H7 (cell line): Measurements from ENCODE around the gene ANO8. TPM values are rescaled to one million over a fixed set of nuclear protein-coding genes. Genes with fewer than 3 reads are reported as not detected.

Experiments used
- DNase-seq: peaks from one replicate; pipeline ENCODE4 v3.0.0; 2012
- H3K27me3 ChIP-seq: 2 replicates; pipeline ENCODE4 v1.6.0; 2011; ENCODE audit warnings: mild to moderate bottlenecking, low read length; ENCODE audit not compliant: control insufficient read depth, insufficient read depth
- H3K36me3 ChIP-seq: replicated peaks from 2 replicates; pipeline ENCODE4 v1.5.1; 2011; ENCODE audit warnings: low read length; ENCODE audit not compliant: control insufficient read depth, insufficient read depth
- H3K4me3 ChIP-seq: 2 replicates; pipeline ENCODE4 v1.5.1; 2011; ENCODE audit warnings: low read depth, mild to moderate bottlenecking, control low read depth, low read length, moderate library complexity; ENCODE audit not compliant: insufficient read depth
- total RNA-seq: library from RNA; depleted of rRNA; stranded (reverse); fragments of >200 nt; shearing (Covaris generic); gene quantifications from 2 replicates; pipeline ENCODE4 v1.2.3, GENCODE V29; 2014

ANO8 gene
- total RNA-seq, 1 experiment from 2014 or later: 6.9 TPM

DNA sequence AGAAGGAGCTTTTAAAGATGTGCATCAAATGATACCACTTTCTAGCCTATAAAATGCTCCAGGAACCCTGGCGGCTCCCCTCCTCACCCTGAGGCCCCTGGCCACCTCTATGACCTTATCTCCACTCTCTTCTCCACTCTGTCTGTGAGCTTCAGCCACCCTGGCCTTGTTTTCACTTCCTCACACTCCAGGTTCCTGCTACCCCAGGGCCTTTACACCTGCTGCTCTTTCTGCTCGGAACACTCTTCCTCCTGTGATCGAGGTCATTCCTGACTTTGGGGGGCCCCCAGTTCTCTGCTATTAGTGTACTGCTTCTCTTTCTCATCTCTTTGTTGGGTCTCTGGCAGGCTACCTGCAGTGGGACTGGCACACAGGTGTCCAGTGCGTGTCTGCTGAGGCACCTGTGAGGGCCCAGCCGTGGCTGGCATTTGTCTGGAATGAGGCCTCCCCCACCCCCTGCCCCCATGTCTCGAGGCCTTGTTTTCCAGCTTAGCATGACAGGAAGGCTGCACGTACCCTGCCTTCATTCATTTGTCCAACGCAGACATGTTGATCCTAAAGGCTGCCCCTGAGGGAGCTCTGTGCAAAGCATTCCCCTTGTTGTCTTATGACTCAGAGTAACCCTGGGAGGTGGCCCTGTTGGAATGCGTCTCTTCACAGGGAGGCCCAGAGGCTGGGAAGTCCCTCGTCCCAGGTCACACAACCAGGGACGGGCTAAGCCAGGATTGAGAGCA is 23.0 kb downstream of the ANO8 start:
- DNase-seq: no peak
- Histone ChIP-seq H3K4me3 (no peak overlapping the region), H3K27me3 (no peaks in the 10 kb centered on the region), H3K36me3 (peaks cover 11% of the 10 kb centered on the region)

GRCh38 chr19:17309965-17310461 is 24.6 kb downstream of the ANO8 start:
- Histone ChIP-seq H3K4me3 (peak overlapping the region; percentile 96), H3K27me3 (no peaks in the 10 kb centered on the region), H3K36me3 (peaks cover 6% of the 10 kb centered on the region)
- no peak for DNase-seq

GRCh38 chr19:17309198-17309964 is 25.3 kb downstream of the ANO8 start, which contains the start of gene DDA1:
TSS of gene DDA1 (plus strand) at chr19:17309563. CDS start at chr19:17309655, 92 bp downstream.
- Histone ChIP-seq H3K36me3 (peaks cover 3% of the 10 kb centered on the region), H3K27me3 (no peaks in the 10 kb centered on the region), H3K4me3 (peak within 1 kb of the TSS; percentile 96)
- peak; percentile 99 for DNase-seq

GRCh38 chr19:17307876-17308377 is 26.7 kb downstream of the ANO8 start:
- Histone ChIP-seq H3K27me3 (no peaks in the 10 kb centered on the region), H3K36me3 (no peaks in the 10 kb centered on the region; the same call in 1 of the 2 replicates), H3K4me3 (no peak overlapping the region)
- no peak for DNase-seq

DNA sequence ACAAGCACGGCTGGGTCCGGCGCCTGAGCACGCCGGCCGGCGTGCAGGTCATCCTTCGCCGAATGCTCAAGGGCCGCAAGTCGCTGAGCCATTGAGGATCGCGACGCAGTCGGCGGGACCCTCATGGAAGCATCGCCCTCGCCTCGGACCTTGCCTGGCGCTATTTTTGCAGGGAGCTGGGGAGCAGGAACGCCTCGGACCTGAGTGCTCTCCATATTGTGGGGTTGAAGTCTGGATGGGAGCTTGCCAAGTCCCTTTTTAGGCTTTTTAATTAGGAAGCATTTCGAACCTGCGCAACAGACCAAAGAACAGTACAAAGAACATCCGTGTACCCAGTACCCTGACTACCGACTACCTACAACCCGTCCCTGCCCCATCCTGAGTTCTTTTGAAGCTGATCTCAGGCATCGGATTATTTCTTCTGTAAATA is 28.4 kb downstream of the ANO8 start:
- no peaks in the 10 kb centered on the region for H3K36me3 ChIP-seq
- H3K27me3 ChIP-seq: no peaks in the 10 kb centered on the region
- H3K4me3 ChIP-seq: peak overlapping the region; percentile 90
- no peak for DNase-seq

GRCh38 chr19:17305517-17306284 is 29.0 kb downstream of the ANO8 start, which contains the start of gene MRPL34:
TSS of gene MRPL34 (plus strand) at chr19:17305872. CDS start at chr19:17305893, 21 bp downstream.
- Histone ChIP-seq H3K36me3 (no peaks in the 10 kb centered on the region), H3K27me3 (no peaks in the 10 kb centered on the region)
- peak; percentile 94 for DNase-seq

DNA sequence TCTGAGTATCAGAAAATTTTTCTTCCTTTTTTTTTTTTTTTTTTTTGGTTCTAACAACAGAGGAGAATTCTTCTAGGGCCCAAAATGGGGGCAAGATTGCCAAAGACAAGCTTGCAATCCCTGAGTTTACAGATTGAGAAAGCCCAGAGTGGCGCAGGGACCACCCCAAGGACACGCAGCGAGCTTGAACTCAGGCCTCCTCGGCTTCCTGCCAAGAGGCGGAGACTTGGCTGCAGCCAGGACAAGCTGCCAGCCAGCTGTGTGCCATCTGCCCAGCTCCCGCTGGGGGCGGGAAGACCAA is 29.5 kb downstream of the ANO8 start:
- Histone ChIP-seq H3K36me3 (no peaks in the 10 kb centered on the region), H3K4me3 (0 out of 2 replicates have a peak overlapping the region, but pooled peaks have one; percentile 10), H3K27me3 (no peaks in the 10 kb centered on the region)
- no peak for DNase-seq

More at GRCh38 chr19:17305517-17306284, 29.0 kb downstream of the ANO8 start, which contains the start of gene MRPL34:
- H3K4me3 ChIP-seq: peak within 1 kb of the TSS; percentile 90

- Histone ChIP-seq H3K36me3 (no peaks in the 10 kb centered on the region), H3K4me3 (no peak overlapping the region), H3K27me3 (no peaks in the 10 kb centered on the region)
- no peak for DNase-seq
Measured at GRCh38 chr19:17304386-17305215, 30.1 kb downstream of the ANO8 start.

DNA sequence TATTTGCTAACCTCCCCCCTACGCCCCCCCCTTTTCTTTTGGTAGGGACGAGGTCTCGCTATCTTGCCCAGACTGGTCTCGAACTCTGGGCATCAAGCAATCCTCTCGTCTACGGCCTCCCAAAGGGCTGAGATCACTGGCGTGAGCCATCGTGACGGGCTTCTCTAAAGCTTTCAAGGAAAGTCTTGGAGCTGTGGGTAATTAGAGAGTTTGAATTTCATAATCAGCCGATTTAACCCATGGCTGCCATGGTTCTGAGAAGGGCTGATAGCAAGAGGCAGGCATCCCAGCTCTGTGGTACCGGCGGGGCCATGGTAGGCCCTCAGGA is 30.8 kb downstream of the ANO8 start:
- no peaks in the 10 kb centered on the region for H3K27me3 ChIP-seq
- DNase-seq: no peak
- H3K36me3 ChIP-seq: no peaks in the 10 kb centered on the region
- H3K4me3 ChIP-seq: no peak overlapping the region

DNA sequence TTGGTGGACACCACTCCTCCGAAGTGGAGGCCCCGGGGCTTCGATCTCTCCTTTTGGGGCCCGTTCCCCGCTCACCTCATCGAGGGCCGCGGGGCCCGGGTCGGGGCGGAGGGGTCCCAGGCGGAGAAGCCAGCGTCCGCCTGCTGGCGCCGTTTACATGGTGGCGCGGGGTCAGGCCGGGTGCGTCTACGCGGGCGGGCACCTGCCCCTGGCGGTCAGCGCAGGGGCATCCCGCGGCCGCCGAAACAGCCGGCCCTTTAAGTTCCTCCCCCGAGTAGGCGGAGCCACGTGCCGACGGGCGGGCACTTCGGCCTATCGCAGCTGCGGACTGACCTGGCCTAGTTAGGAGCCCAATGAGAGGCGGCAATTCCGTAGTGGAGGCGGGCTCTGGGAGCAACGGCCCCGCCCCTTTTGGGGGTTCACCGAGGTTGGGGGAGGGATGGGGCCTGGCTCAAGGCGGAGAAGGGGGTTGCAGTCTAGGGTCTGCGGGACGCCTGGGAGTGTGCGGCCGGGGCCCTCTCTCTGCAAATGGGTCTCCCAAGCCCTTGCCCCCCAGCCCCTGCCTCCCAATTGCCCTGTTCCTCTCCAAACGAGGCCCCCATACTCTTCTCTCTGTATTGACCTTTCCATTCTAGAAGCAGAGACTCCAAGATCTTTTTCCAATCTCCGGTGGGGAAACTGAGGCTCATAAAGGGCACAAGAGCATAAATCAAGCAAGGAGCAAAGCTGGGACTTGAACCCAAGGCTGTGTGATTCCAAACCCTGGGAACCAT is 31.3 kb downstream of the ANO8 start, which contains the start of gene ABHD8:
Gene ABHD8 (minus strand): TSS at position 259 of the 773 bp plus-strand sequence. CDS start 1,809 bp downstream, outside the sequence.
- no peaks in the 10 kb centered on the region for H3K27me3 ChIP-seq
- H3K4me3 ChIP-seq: peak within 1 kb of the TSS; percentile 61
- peak; percentile 99 for DNase-seq
- peaks cover under 1% of the 10 kb centered on the region; the same call in 1 of the 2 replicates for H3K36me3 ChIP-seq

DNA sequence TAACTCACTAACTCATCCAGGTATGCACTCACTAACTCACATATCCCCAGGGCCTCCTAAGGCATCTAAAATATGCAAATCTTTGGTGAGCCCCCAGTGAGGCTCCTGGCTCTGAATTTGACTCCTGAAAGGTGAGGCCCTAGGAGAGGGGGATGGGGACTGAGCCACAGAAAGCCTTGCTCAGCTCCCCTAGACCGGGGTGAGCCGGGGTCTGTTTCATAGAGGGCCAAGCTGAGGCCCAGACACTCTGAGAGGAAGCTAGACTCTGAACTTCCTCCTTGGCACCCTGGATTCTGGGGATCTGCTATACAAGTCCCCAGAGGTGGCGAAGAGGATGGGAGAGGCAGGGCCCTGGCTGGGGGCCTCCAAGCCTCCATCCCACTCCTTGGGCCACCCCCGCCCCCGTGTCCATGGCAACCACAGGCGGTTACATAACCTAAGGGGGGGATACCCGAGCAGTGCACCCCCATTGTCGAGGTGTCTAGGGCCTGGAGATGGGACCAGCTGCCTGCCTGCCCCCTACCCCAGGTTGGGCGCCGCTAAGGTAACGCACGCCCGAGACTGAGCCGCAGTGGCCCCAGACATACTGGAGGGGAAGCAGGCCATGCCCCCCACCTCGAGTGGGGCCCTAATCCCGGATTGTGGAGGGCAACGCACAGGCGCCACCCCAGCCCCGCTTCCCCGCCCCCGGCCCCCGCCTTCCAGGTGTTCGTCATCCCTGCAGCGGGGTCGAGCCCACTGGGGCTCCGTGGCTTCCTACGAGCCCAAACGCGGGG is 32.1 kb downstream of the ANO8 start:
- Histone ChIP-seq H3K4me3 (peak overlapping the region; percentile 61), H3K27me3 (no peaks in the 10 kb centered on the region), H3K36me3 (peaks cover 1% of the 10 kb centered on the region; the same call in 1 of the 2 replicates)
- peak; percentile 75 for DNase-seq

DNA sequence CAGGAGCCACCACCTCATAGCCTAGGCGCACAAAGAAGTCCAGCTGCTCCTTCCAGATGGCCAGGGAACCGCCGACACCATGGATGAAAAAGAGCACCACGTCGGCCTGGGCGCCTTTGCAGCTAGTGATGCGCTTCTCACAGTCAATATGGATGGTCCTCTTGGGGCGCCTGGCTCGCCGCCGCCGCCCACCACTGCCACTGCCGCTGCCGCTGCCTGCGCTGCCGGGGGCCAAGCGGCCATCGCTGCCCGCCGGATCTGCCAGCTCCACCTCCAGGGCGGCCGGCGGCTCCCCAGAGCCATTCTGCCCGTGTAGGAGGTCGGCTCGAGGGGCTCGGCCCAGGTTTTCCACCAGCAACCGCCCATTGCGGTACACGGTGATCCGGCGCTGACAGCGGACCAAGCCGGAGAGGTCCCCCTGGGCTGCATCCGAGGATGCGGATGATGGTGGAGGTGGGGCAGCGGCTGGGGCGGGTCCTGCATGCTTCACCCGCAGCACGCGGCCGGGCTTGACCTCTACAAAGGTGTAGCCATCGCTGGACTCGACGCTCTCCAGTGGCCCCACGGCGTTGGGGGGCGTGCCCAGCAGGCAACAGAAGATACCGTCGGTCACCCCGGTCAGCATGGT is 33.5 kb downstream of the ANO8 start:
- H3K36me3 ChIP-seq: peaks cover 1% of the 10 kb centered on the region; the same call in 1 of the 2 replicates
- no peak overlapping the region for H3K4me3 ChIP-seq
- H3K27me3 ChIP-seq: no peaks in the 10 kb centered on the region
- no peak for DNase-seq
